Adipocyte (in vitro differentiated cells): ENCODE data around the gene KRTAP5-5.
"Not testable (repeated sequence)": the region's sequence is repeated elsewhere in the genome, so short reads cannot be mapped to it uniquely, and the experiment has no call there.

Experiments used
- DNase-seq: peaks from one replicate; pipeline ENCODE4 v3.0.0-alpha.2; 2015; ENCODE audit warnings: low read depth
- H3K27me3 ChIP-seq: replicated peaks from 2 replicates; pipeline ENCODE4 v1.7.0; 2013; ENCODE audit warnings: mild to moderate bottlenecking, low read length, moderate library complexity; ENCODE audit not compliant: control insufficient read depth, insufficient read depth
- H3K36me3 ChIP-seq: 2 replicates; pipeline ENCODE4 v1.7.0; 2013; ENCODE audit warnings: low read length, mild to moderate bottlenecking, moderate library complexity; ENCODE audit not compliant: control insufficient read depth, insufficient read depth, severe bottlenecking
- H3K4me1 ChIP-seq: 2 replicates; pipeline ENCODE4 v1.7.0; 2013; ENCODE audit warnings: mild to moderate bottlenecking, low read length, moderate library complexity; ENCODE audit not compliant: control insufficient read depth, insufficient read depth
- H3K4me3 ChIP-seq: 2 replicates; pipeline ENCODE4 v1.7.0; 2013; ENCODE audit warnings: mild to moderate bottlenecking, low read length, moderate library complexity
- H3K9ac ChIP-seq: 2 replicates; pipeline ENCODE4 v1.7.0; 2013; ENCODE audit warnings: mild to moderate bottlenecking, low read length, moderate library complexity
- H3K9me3 ChIP-seq: 2 replicates; pipeline ENCODE4 v1.7.0; 2013; ENCODE audit warnings: mild to moderate bottlenecking, low read length, moderate library complexity; ENCODE audit not compliant: control insufficient read depth

Gene KRTAP5-5

DNA sequence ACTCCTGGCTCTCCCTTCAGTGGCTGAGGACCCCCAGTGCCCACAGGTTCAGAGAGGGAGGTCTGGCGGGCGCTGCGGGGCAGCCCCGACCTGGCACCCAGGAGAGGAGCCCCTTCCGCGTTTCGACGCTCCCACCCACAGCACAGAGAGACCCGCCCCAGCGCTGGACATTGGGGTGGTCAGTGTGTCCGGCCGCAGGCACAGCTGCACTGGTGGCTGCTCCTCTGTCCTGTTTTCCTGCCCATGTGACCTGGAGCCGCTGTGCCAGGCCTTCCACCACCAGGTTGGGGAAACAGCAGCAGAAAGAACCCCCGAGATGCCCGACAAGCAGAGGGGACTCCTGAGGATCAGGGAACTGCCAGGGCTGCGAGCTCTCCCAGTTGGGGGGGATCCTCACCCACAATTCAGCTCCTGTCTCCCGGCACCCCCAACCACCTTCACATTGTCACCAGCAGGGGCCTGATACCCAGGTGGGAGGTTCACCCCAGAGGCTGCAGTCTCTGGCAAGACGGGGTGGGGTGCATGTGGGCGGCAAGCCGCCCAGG, 13.6 kb downstream of the KRTAP5-5 start:
- no peaks in the 10 kb centered on the region for H3K36me3 ChIP-seq
- H3K4me3 ChIP-seq: no peak overlapping the region
- no peaks in the 10 kb centered on the region for H3K4me1 ChIP-seq
- H3K9ac ChIP-seq: no peak overlapping the region
- peaks cover 47% of the 10 kb centered on the region for H3K27me3 ChIP-seq
- no peaks in the 10 kb centered on the region for H3K9me3 ChIP-seq
- DNase-seq: no peak

DNA sequence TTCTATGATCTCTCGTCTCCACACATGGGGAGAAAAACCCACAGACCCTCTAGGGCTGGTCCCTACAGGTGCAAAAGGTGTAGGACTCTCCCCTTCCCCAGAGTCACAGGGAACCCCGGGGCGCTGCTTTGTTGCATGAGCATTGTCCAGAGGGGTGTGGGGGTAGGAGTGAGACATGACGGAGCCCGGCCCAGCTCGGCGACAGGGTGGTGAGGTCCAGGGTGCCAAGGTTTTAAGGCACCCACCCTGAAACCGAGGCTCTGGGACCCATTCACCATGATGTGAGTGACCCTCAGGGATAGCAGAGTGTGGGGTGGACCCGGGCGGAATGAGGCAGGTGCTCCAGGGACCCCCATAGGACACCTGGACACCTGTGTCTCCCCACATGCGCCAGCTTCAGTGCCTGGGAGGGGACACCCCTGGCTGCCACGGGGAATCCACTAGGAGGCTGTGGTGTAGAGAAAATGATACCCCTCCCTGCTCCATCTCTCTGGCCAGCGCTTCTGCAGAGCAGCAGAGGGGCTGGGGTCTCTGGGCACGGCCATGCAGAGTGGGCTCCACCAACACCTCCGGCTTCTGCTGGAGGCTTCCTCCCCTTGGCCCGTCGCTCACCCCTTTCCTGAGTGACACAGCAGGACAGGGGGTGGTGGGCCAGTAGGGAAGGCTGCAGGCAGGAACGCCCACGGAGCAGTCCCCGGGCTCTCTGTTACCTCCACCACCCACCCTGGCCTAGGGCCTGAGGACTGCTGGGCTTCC, 15.2 kb downstream of the KRTAP5-5 start:
- Histone ChIP-seq H3K9me3 (no peaks in the 10 kb centered on the region), H3K4me3 (no peak overlapping the region), H3K27me3 (peaks cover 33% of the 10 kb centered on the region), H3K36me3 (no peaks in the 10 kb centered on the region), H3K9ac (no peak overlapping the region), H3K4me1 (no peaks in the 10 kb centered on the region)
- DNase-seq: no peak

DNA sequence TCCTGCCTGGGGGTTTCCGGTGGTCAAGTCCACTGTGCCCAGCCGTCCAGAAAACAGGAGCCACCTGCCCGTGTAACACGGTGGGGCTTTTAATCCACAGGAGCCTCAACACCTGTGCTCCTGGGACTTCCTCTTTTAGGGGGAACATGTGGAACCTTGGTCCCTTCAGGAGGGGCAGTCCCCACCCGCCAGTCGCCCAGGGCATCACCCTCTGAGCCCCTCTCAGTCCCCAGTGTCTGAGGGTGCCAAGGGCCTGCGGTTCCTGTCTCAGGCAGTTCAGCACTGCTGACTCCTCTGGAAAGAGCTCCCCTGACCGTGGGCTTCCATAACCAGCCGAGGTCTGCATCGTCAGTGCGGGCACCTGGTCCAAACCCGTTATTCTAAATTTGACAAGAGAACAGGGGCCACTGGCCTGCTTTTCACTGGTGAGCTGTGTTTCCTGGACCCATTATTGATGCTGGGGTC, 15.8 kb downstream of the KRTAP5-5 start:
- Histone ChIP-seq H3K4me1 (no peaks in the 10 kb centered on the region), H3K4me3 (no peak overlapping the region), H3K9me3 (no peaks in the 10 kb centered on the region), H3K27me3 (peaks cover 30% of the 10 kb centered on the region), H3K9ac (no peak overlapping the region), H3K36me3 (no peaks in the 10 kb centered on the region)
- DNase-seq: no peak

DNA sequence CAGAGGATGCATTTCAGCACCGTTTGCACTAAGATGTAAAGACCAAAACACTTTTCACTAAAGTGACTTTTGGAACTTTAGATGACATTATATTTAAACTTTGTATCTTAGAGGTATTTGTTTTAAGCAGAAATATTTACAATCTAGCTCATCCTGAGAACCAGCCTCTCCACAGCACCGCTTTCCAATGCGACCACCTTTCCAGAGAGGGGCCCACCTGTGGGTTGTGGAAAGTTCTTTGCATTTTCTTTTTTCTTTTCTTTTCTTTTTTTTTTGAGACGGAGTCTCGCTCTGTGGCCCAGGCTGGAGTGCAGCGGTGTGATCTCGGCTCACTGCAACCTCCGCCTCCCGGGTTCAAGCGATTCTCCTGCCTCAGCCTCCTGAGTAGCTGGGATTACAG, 17.0 kb downstream of the KRTAP5-5 start:
- not testable (repeated sequence) for H3K9ac ChIP-seq, H3K4me3 ChIP-seq, H3K36me3 ChIP-seq, DNase-seq, H3K9me3 ChIP-seq, H3K4me1 ChIP-seq
- peaks cover 34% of the 10 kb centered on the region for H3K27me3 ChIP-seq

DNA sequence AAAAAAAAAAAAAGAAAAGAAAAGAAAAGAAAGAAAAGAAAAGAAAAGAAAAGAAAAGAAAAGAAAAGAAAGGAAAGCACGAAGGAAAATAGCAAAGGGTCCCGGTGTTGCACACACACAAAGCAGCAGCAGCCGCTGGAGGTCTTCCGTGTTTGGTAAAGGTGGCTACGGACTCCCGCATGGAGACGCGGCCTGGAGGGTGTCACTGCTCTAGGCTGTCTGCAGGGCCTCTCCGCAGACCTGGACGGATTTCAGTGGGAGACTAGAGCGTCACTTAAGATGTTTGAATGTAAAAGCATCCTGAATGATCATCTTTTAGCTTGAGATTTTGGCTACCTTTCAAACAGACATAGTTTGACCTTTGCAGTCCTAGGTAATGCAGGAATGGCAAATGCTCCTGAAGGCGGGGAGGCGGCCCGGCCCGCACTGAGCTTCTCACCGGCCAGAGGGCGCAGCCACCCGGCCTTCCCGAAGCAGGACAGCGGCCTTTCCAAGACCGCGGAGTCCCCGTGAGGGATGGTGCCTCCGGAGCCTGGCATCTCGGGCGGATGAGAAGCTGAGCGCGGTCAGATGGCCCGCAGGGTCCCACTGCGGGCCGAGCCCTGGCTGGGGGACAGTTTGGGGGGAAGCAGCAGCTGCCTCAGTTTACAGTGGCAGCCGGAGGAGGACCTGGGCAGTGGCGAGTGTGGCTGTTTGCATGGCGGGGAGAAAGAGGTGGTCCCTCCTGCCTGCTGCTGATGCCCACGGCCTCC, 18.5 kb downstream of the KRTAP5-5 start:
- H3K9me3 ChIP-seq: no peaks in the 10 kb centered on the region
- peaks cover 39% of the 10 kb centered on the region for H3K27me3 ChIP-seq
- no peaks in the 10 kb centered on the region for H3K4me1 ChIP-seq
- no peak for DNase-seq
- H3K9ac ChIP-seq: no peak overlapping the region
- no peaks in the 10 kb centered on the region for H3K36me3 ChIP-seq
- no peak overlapping the region for H3K4me3 ChIP-seq

DNA sequence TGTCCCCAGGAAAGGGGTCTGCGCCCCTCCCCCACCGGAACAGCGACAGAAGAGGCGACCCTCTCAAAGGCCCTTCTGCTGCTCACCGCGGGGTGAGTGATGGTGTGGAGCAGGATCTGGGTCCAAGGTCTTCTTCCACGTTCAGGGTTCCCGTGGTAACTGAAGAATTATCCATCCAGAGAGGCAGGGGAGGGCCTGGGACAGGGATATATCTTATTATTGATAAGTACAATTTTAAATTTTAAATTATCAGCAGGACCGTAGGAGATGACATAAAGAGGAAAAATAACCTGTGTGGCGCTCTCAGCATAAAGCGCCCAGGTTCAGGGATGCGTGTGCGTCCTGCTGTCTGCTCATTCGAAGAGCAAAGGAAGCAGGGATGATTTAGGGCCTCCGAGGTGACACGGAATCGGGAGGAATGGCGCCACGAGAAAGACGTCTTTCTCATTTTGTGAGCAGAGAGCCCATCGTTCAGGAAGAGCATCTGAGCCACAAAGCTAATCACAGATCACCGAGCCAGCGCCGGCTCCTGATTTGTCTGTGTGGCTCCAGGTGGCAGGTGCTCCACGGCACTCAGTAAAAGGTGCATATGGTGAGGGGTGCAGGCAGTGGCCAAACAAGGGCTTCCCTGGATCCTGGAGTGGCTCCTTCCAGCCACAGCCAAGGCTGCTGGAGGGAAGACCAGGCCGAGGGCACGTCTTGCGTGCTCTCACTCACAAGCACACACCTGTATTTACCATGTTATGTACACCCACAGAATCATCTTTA, 19.3 kb downstream of the KRTAP5-5 start:
- Histone ChIP-seq H3K36me3 (no peaks in the 10 kb centered on the region), H3K4me3 (no peak overlapping the region), H3K27me3 (peaks cover 47% of the 10 kb centered on the region), H3K9me3 (no peaks in the 10 kb centered on the region), H3K4me1 (no peaks in the 10 kb centered on the region), H3K9ac (no peak overlapping the region)
- DNase-seq: no peak

DNA sequence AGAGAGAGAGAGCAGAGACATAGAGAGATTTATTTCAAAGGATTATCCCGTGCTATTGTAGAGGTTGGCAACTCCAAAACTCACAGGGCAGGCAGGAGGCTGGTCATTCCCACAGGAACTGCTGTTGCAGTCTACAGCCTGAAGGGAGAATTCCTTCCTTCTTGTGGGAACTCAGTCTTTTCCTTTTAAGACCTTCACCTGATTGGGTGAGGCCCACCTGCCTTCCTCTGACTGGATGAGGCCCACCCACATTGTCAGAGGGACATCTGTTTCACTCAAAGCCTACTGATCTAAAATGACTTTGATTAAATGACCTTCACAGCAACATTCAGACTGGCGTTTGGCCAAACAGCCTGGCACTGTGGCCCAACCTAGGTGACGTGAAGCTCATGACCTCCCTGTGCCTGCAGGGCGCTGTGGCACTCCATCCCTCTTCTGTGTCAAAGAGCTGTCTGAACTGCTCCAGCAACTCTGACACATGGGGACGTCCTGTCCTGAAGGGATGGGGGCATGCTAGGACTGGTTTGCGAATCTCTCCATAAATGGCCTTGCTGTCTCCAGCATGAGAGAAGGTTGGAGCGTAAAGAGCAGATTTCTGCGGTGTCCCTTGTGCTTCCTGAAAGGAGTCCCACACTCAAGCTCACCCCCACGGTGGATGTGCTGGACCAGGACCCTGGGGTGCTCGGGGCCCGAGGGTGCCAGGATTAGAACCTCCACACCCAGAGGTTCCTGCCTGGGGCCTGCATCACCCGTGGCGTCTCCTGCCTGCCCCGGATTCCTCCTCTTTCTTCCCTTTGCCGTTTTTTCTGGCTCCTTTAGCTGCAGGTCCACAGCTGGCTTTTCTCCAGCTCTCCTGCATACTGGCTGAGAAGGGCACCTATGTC, 20.7 kb downstream of the KRTAP5-5 start:
- no peaks in the 10 kb centered on the region for H3K9me3 ChIP-seq
- peaks cover 52% of the 10 kb centered on the region for H3K27me3 ChIP-seq
- DNase-seq: no peak
- H3K9ac ChIP-seq: no peak overlapping the region
- no peaks in the 10 kb centered on the region for H3K4me1 ChIP-seq
- H3K36me3 ChIP-seq: no peaks in the 10 kb centered on the region
- no peak overlapping the region for H3K4me3 ChIP-seq

DNA sequence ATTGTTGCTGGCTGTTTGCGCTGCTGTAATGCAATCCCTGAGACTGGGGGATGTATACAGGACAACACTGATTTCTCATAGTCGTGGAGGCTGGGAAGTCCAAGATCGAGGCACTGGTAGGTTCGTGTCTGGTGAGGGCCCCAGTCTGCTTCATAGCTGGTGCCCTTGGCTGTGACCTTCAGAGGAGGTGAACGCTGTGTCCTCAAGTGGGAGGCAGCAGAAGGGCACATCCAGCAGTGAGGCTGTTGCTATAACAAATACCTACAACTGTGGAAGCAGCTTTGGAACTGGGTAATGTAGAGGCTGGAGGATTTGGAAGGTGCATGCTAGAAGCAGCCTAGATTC, 21.3 kb downstream of the KRTAP5-5 start:
- Histone ChIP-seq H3K4me3 (no peak overlapping the region), H3K36me3 (no peaks in the 10 kb centered on the region), H3K4me1 (no peaks in the 10 kb centered on the region), H3K9me3 (no peaks in the 10 kb centered on the region), H3K9ac (no peak overlapping the region), H3K27me3 (peaks cover 50% of the 10 kb centered on the region)
- no peak for DNase-seq

DNA sequence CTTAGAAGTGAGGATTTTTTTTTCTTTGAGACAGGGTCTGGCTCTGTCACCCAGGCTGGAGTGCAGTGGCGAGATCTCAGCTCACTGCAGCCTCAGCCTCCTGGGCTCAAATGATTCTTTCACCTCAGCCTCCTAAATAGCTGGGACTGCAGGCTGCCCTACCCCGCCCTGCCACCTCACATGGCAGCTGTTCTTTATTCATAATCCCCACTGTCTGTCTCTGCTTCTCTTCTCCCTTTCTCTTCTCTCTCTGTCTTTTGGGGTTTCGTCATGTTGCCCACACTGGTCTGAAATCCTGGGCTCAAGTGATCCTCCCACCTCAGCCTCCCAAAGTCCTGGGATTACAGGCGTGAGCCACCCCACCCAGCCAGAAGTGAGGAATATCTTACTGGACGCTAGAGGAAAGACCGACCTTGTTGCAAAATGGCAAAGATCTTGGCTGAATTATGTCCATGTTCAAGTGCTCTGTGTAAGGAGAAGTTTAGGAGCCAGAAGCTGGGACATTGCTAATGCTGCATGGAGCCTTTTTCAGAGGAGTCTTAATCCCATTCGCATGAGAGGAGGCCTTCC, 21.9 kb downstream of the KRTAP5-5 start:
- no peaks in the 10 kb centered on the region for H3K9me3 ChIP-seq
- no peak overlapping the region for H3K9ac ChIP-seq
- peaks cover 55% of the 10 kb centered on the region for H3K27me3 ChIP-seq
- H3K4me3 ChIP-seq: no peak overlapping the region
- H3K36me3 ChIP-seq: no peaks in the 10 kb centered on the region
- DNase-seq: no peak
- H3K4me1 ChIP-seq: no peaks in the 10 kb centered on the region

DNA sequence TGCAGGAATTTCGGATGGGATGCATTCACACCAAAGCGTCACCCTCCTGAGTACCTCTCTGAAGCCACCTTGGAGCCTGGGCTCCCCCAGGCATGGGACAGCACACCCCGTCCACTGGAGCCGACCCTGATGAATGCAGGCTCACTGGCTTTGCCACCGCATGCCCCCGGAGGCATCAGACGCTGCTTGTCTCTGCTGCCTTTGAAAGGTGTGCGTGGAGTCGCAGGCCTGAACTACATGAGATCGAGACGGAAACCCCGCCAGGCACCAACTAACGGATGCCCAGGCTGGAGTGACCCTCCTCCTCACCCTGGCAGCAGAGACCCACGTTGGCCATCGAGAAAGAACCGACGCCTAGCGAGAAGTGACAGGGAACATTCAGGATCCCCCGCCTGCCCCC, 22.5 kb downstream of the KRTAP5-5 start:
- Histone ChIP-seq H3K9me3 (no peaks in the 10 kb centered on the region), H3K4me1 (no peaks in the 10 kb centered on the region), H3K4me3 (no peak overlapping the region), H3K36me3 (no peaks in the 10 kb centered on the region), H3K9ac (no peak overlapping the region), H3K27me3 (peaks cover 58% of the 10 kb centered on the region)
- DNase-seq: no peak
